AG10803 (cell line): ENCODE results near the gene LOC128125822.

Experiments
- DNase-seq: peaks from one replicate; pipeline ENCODE4 v3.0.0; 2010; ENCODE audit warnings: low read depth
- H3K4me3 ChIP-seq: 2 replicates; pipeline ENCODE4 v1.5.1; 2011; ENCODE audit warnings: mild to moderate bottlenecking, low read length, control low read depth
- CTCF ChIP-seq: conservative IDR thresholded peaks from 2 replicates; pipeline ENCODE4 v1.5.1; 2011; ENCODE audit warnings: mild to moderate bottlenecking, low read length, control low read depth, inconsistent platforms

LOC128125822 gene

GRCh38 chr6:63530182-63530581, 42.1 kb upstream of the LOC128125822 start:
- no peak overlapping the region for H3K4me3 ChIP-seq
- TF ChIP-seq CTCF, result no peak
- DNase-seq, result no peak

- no peak for TF ChIP-seq CTCF
- DNase-seq, result no peak
- no peak overlapping the region for H3K4me3 ChIP-seq
Measured at GRCh38 chr6:63530991-63531390, 41.3 kb upstream of the LOC128125822 start.

- no peak for TF ChIP-seq CTCF
- DNase-seq, result no peak
Measured at GRCh38 chr6:63533026-63533425, 39.3 kb upstream of the LOC128125822 start.

GRCh38 chr6:63533952-63534351, 38.3 kb upstream of the LOC128125822 start:
- TF ChIP-seq CTCF, result no peak
- DNase-seq, result no peak
- H3K4me3 ChIP-seq, result no peak overlapping the region

More at GRCh38 chr6:63533026-63533425, 39.3 kb upstream of the LOC128125822 start:
- H3K4me3 ChIP-seq, result no peak overlapping the region

- DNase-seq, result peak; percentile 5
- TF ChIP-seq CTCF, result no peak
- no peak overlapping the region for H3K4me3 ChIP-seq
Measured at GRCh38 chr6:63537201-63537958, 34.9 kb upstream of the LOC128125822 start.

- no peak for TF ChIP-seq CTCF
- DNase-seq, result no peak
Measured at GRCh38 chr6:63537959-63538300, 34.4 kb upstream of the LOC128125822 start.

GRCh38 chr6:63538550-63538949, 33.7 kb upstream of the LOC128125822 start:
- no peak for DNase-seq
- H3K4me3 ChIP-seq, result no peak overlapping the region
- no peak for TF ChIP-seq CTCF

More at GRCh38 chr6:63537959-63538300, 34.4 kb upstream of the LOC128125822 start:
- no peak overlapping the region for H3K4me3 ChIP-seq
